HEK293T (cell line): ENCODE data around the gene GCNT2.

Source experiments
- CTCF ChIA-PET: fragments of 350-600 bp; formaldehyde crosslinking; extraction: SDS; loops from one replicate; lab custom pipeline; 2021; ENCODE audit warnings: antibody characterized with exemption, inconsistent platforms; lab: Yijun Ruan, JAX
- POLR2A ChIA-PET: fragments of 350-600 bp; formaldehyde crosslinking; extraction: SDS; loops from one replicate; lab custom pipeline; 2020; ENCODE audit warnings: antibody characterized with exemption, inconsistent platforms; lab: Yijun Ruan, JAX
- DNase-seq: peaks from one replicate; pipeline ENCODE4 v3.0.0; 2012; ENCODE audit warnings: mixed read lengths; ENCODE audit errors: extremely low spot score
- ARNT ChIP-seq: fragments of 450-650 bp; IDR thresholded peaks from 2 replicates; pipeline ENCODE4 v1.6.1; 2017; ENCODE audit warnings: mild to moderate bottlenecking
- BHLHE40 ChIP-seq: fragments of 450-650 bp; IDR thresholded peaks from 2 replicates; pipeline ENCODE4 v1.6.1; 2016; ENCODE audit warnings: mild to moderate bottlenecking, moderate library complexity, borderline replicate concordance
- CTBP1 ChIP-seq: fragments of 450-650 bp; IDR thresholded peaks from 2 replicates; pipeline ENCODE4 v1.6.1; 2016; ENCODE audit warnings: borderline replicate concordance
- ELF4 ChIP-seq: fragments of 450-650 bp; IDR thresholded peaks from 2 replicates; pipeline ENCODE4 v1.6.1; 2017; ENCODE audit warnings: antibody characterized with exemption
- FOXA1 ChIP-seq: fragments of 450-650 bp; IDR thresholded peaks from 2 replicates; pipeline ENCODE4 v1.6.1; 2016; ENCODE audit warnings: mild to moderate bottlenecking
- FOXK2 ChIP-seq: fragments of 450-650 bp; IDR thresholded peaks from 2 replicates; pipeline ENCODE4 v1.6.1; 2016; ENCODE audit warnings: mild to moderate bottlenecking
- FOXM1 ChIP-seq: fragments of 450-650 bp; IDR thresholded peaks from 2 replicates; pipeline ENCODE4 v1.6.1; 2017; ENCODE audit warnings: mild to moderate bottlenecking, borderline replicate concordance
- HDGF ChIP-seq: fragments of 450-650 bp; IDR thresholded peaks from 2 replicates; pipeline ENCODE4 v1.6.1; 2017; ENCODE audit warnings: antibody characterized with exemption, borderline replicate concordance
- L3MBTL2 ChIP-seq: fragments of 450-650 bp; conservative IDR thresholded peaks from 2 replicates; pipeline ENCODE4 v1.6.1; 2016; ENCODE audit warnings: mild to moderate bottlenecking
- LEF1 ChIP-seq: fragments of 450-650 bp; IDR thresholded peaks from 2 replicates; pipeline ENCODE4 v1.6.1; 2017; ENCODE audit warnings: mild to moderate bottlenecking, borderline replicate concordance
- NFRKB ChIP-seq: fragments of 450-650 bp; IDR thresholded peaks from 2 replicates; pipeline ENCODE4 v1.6.1; 2016; ENCODE audit warnings: mild to moderate bottlenecking, moderate library complexity
- PKNOX1 ChIP-seq: fragments of 450-650 bp; IDR thresholded peaks from 2 replicates; pipeline ENCODE4 v1.6.1; 2016
- SP1 ChIP-seq: fragments of 450-650 bp; IDR thresholded peaks from 2 replicates; pipeline ENCODE4 v1.6.1; 2017
- SUZ12 ChIP-seq: fragments of 450-650 bp; IDR thresholded peaks from 2 replicates; pipeline ENCODE4 v1.6.1; 2016; ENCODE audit warnings: mild to moderate bottlenecking
- TARDBP ChIP-seq: fragments of 450-650 bp; IDR thresholded peaks from 2 replicates; pipeline ENCODE4 v1.6.1; 2016
- ZNF384 ChIP-seq: fragments of 450-650 bp; IDR thresholded peaks from 2 replicates; pipeline ENCODE4 v1.6.1; 2016

GCNT2 gene

GRCh38 chr6:10556589-10556988 is 35.4 kb downstream of the GCNT2 start:
- DNase-seq: no peak
- CTCF ChIA-PET: interaction anchor here (1.5 kb wide), 1 partner anchor 9 kb away, joined by 4 read pairs; no protein-coding TSS in a partner anchor
- POLR2A ChIA-PET: no interaction called here
- TF ChIP-seq ELF4: no peak
- no peak for TF ChIP-seq CTBP1
- TF ChIP-seq FOXM1: no peak

GRCh38 chr6:10556992-10557391 is 35.8 kb downstream of the GCNT2 start:
- CTCF ChIA-PET: no interaction called here
- TF ChIP-seq ZNF384 (no peak), L3MBTL2 (no peak), ARNT (no peak), FOXM1 (no peak), FOXA1 (no peak), SP1 (no peak), NFRKB (no peak), SUZ12 (no peak), LEF1 (no peak), ELF4 (no peak), TARDBP (no peak), CTBP1 (no peak), HDGF (no peak), PKNOX1 (no peak), BHLHE40 (no peak), FOXK2 (no peak)
- no peak for DNase-seq
- POLR2A ChIA-PET: no interaction called here

GRCh38 chr6:10557913-10558312 is 36.8 kb downstream of the GCNT2 start:
- no peak for DNase-seq
- ChIA-PET POLR2A (no interaction called here), CTCF (no interaction called here)
- no peak for TF ChIP-seq BHLHE40
- no peak for TF ChIP-seq ELF4
- no peak for TF ChIP-seq TARDBP
- TF ChIP-seq LEF1: no peak
- TF ChIP-seq CTBP1: no peak
- TF ChIP-seq FOXM1: no peak
- no peak for TF ChIP-seq FOXA1
- no peak for TF ChIP-seq HDGF
- no peak for TF ChIP-seq PKNOX1
- TF ChIP-seq ARNT: no peak

GRCh38 chr6:10558565-10558964 is 37.4 kb downstream of the GCNT2 start:
- no peak for TF ChIP-seq ARNT
- no peak for TF ChIP-seq PKNOX1
- TF ChIP-seq NFRKB: no peak
- no peak for TF ChIP-seq CTBP1
- no peak for TF ChIP-seq ZNF384
- no peak for TF ChIP-seq LEF1
- no peak for TF ChIP-seq L3MBTL2
- TF ChIP-seq FOXK2: no peak
- TF ChIP-seq TARDBP: no peak
- no peak for TF ChIP-seq HDGF
- TF ChIP-seq BHLHE40: no peak
- TF ChIP-seq FOXA1: no peak
- TF ChIP-seq SUZ12: no peak
- TF ChIP-seq FOXM1: no peak
- no peak for TF ChIP-seq SP1
- TF ChIP-seq ELF4: no peak
- ChIA-PET POLR2A (no interaction called here), CTCF (no interaction called here)
- no peak for DNase-seq

- POLR2A ChIA-PET: no interaction called here
- CTCF ChIA-PET: interaction anchor here (0.6 kb wide), 1 partner anchor 77 kb away, joined by 3 read pairs; no protein-coding TSS in a partner anchor
- DNase-seq: no peak
- TF ChIP-seq ELF4: no peak
- TF ChIP-seq FOXM1: no peak
- TF ChIP-seq HDGF: no peak
- TF ChIP-seq FOXA1: no peak
- TF ChIP-seq FOXK2: no peak
- no peak for TF ChIP-seq SP1
- TF ChIP-seq PKNOX1: no peak
- no peak for TF ChIP-seq SUZ12
- no peak for TF ChIP-seq L3MBTL2
- no peak for TF ChIP-seq ZNF384
- no peak for TF ChIP-seq ARNT
Measured at GRCh38 chr6:10559522-10560152, 38.5 kb downstream of the GCNT2 start.

- ChIA-PET CTCF (no interaction called here), POLR2A (no interaction called here)
- no peak for DNase-seq
- TF ChIP-seq TARDBP (no peak), ZNF384 (no peak), L3MBTL2 (no peak), ARNT (no peak), SP1 (no peak), PKNOX1 (no peak), CTBP1 (no peak), FOXM1 (no peak), ELF4 (no peak), NFRKB (no peak), FOXK2 (no peak), SUZ12 (no peak), BHLHE40 (no peak), FOXA1 (no peak), HDGF (no peak)
Measured at GRCh38 chr6:10561611-10562199, 40.6 kb downstream of the GCNT2 start.
